ENCODE results near the gene PRAMEF11.

DNA sequence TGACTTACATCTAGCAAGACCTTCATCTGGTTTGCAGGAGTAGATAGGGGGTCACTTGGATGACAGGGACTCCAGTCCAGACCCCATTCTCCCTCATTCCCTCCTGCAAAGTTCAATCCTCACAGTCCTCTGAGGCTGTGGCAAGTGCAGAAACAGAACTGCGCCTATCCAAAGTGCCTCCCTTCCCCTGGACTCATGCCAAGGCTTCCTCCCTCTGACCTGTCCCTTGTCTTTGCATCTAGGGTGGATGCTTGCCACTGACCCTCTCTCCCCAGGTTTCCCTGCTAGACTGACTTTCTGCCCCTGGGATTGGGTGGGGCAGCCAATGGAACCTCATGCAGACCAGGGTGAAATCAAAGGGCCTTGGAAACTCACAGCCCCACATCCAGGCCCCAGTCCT, 21.3 kb downstream of the PRAMEF11 start:
- TF ChIP-seq, protein P1, sequence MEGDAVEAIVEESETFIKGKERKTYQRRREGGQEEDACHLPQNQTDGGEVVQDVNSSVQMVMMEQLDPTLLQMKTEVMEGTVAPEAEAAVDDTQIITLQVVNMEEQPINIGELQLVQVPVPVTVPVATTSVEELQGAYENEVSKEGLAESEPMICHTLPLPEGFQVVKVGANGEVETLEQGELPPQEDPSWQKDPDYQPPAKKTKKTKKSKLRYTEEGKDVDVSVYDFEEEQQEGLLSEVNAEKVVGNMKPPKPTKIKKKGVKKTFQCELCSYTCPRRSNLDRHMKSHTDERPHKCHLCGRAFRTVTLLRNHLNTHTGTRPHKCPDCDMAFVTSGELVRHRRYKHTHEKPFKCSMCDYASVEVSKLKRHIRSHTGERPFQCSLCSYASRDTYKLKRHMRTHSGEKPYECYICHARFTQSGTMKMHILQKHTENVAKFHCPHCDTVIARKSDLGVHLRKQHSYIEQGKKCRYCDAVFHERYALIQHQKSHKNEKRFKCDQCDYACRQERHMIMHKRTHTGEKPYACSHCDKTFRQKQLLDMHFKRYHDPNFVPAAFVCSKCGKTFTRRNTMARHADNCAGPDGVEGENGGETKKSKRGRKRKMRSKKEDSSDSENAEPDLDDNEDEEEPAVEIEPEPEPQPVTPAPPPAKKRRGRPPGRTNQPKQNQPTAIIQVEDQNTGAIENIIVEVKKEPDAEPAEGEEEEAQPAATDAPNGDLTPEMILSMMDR (IDR thresholded peaks at IDR 0.05) = no peak
- no peak for TF ChIP-seq POLR2A (IDR thresholded peaks at IDR 0.05)

Data from thyroid gland (tissue), 4 donors.